Right cardiac atrium (tissue), 5 donors: Measurements from ENCODE around the gene EEF1G. TPM values are rescaled to one million over a fixed set of nuclear protein-coding genes. Genes with fewer than 3 reads are reported as not detected.
A peak's percentile ranks its signal among the peaks of the same experiment; 100 is the strongest.
"Not testable (repeated sequence)": the region's sequence is repeated elsewhere in the genome, so short reads cannot be mapped to it uniquely, and the experiment has no call there.

ENCODE experiments used
- ATAC-seq, 2 donors: fragments of 200-7000 bp; cut with Tn5 transposase; one replicate each; pipeline versions ENCODE4 v1.8.0 to v1.9.1; 2020; ENCODE audit warnings: moderate library complexity in 2 of 2, mild to moderate bottlenecking in 1 of 2
- DNase-seq, 3 donors: peaks; one replicate each; pipeline ENCODE4 v3.0.0-alpha.2; 2020
- H3K27ac ChIP-seq: one replicate; pipeline ENCODE4 v1.5.1; 2013; ENCODE audit warnings: mild to moderate bottlenecking, low read length, control low read depth, moderate library complexity
- H3K27me3 ChIP-seq: one replicate; pipeline ENCODE4 v1.6.1; 2013; ENCODE audit not compliant: control insufficient read depth, insufficient read depth
- H3K4me1 ChIP-seq: one replicate; pipeline ENCODE4 v1.6.1; 2013; ENCODE audit warnings: low read length; ENCODE audit not compliant: control insufficient read depth, insufficient read depth
- H3K4me3 ChIP-seq: one replicate; pipeline ENCODE4 v1.5.1; 2013; ENCODE audit warnings: low read length, control low read depth
- H3K9me3 ChIP-seq: one replicate; pipeline ENCODE4 v1.6.1; 2013; ENCODE audit warnings: low read length; ENCODE audit not compliant: control insufficient read depth
- WGBS: extraction: QIAGEN DNeasy Blood & Tissue Kit; methylation state at CpG from one replicate; pipeline ENCODE4 v1.1.7; 2013; 5-methylcytosine and 5-hydroxymethylcytosine counted together
- intact Hi-C, 4 donors: fragments of 100-400 bp; cut with DNase I; formaldehyde crosslinking; loops; one replicate each; pipeline versions ENCODE4 v1.11.0 to v1.14.0; 2022 to 2023
- polyA plus RNA-seq: library from polyadenylated mRNA; stranded (reverse); fragments of 200-250 nt; gene quantifications from one replicate; pipeline ENCODE4 v1.2.3, GENCODE V29; 2013
- total RNA-seq, 4 donors: library from RNA; stranded (reverse); fragmentation: NEBNext Ultra II Directional; extraction: Animal tissue kit (Norgen Biotek cat#: 25700); gene quantifications; one replicate each; pipeline ENCODE4 v1.2.1, GENCODE V29; 2021
- donor health status: healthy with polysubstance abuse.
- donor health status: DM: no; HTN: yes; CAD: no.
- donor health status: DM: no; HTN: no; CAD: no.
- donor health status: DM: no; HTN: yes; CAD: no; lungs with severe emphysema.
- donor health status: DM: yes; HTN: yes; CAD: no.

The EEF1G gene
- total and polyA plus RNA-seq, 5 donors: 770 to 1,060 (median 889) TPM

DNA sequence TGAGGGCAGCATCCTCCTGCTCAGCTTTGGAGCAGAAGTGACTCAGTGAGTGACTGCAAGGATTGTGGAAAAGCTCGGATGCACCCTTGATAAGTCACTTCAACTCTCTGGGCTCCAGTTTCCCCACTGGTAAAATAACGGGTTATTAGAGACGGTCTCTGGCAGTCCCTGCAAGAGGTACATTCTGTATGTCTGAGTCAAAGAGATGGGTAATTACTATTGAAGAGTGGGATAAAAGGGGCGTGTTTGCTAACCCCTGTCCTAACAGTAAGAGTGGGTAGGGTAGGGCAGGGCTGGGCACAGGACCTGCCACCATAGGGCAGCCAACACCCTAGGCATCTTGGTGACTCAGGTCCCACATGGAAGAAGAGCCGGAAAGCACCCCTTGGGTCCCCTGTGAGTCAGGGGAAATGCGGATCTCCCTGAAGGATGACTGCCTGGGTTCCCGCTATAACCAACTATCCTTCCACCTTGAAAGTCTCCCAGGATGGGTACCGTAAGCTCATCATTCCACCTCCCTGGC is 19.8 kb downstream of the EEF1G start:
- H3K27me3 ChIP-seq: no peaks in the 10 kb centered on the region
- no peak overlapping the region for H3K4me3 ChIP-seq
- ATAC-seq (no peak), DNase-seq (peak in 1 of 3 donors; percentile 20)
- H3K9me3 ChIP-seq: no peaks in the 10 kb centered on the region
- intact Hi-C loops: loop anchor here in 1 of 4 donors (10.0 kb wide), 1 partner anchor 129 kb away; no protein-coding TSS in a partner anchor
- 76% methylated on average over 8 of the region's 8 CpGs for WGBS
- peaks cover 43% of the 10 kb centered on the region for H3K4me1 ChIP-seq
- peak overlapping the region; percentile 100 for H3K27ac ChIP-seq

DNA sequence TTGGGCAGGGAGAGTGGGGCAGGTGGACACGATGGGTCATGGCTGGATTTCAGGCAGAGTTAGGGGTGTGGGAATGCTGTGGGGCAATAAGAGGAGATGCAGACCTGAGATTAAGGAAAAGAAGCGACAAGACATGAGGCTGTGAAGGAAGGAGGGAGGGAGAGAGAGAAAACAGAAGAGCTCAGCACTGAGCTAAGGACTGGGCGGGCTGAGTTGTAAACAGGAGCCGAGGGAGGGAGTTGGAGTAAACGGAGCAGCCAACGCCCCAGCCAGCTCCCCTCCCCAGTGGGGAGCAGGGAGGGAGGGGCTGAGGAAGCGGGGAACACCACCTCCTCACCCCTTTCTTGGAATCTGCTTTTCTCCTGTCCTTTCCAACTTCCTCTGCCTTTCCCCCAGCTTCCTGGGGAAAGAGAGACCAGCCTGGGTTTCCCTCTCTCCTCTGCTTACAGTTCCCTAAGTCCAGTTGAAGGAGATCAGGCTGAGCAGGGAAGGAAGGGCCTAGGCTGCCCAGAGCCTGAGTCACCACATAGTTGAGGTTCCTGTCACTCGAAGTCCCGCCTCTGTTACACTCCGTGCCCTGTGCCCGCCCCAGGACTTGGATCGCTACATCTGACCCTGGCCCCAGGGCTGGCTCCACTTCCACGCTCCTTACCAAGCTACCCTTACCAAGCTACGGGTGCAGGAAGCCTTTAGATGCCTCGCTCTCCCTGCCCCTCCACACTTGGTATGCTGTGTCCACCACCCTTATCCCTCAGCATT is 20.4 kb downstream of the EEF1G start:
- intact Hi-C loops: loop anchor here in 1 of 4 donors (10.0 kb wide), 1 partner anchor 128 kb away; no protein-coding TSS in a partner anchor
- H3K27me3 ChIP-seq: no peaks in the 10 kb centered on the region
- H3K4me1 ChIP-seq: peaks cover 46% of the 10 kb centered on the region
- H3K9me3 ChIP-seq: no peaks in the 10 kb centered on the region
- DNase-seq (peak; percentile 87 to 93 (median 91)), ATAC-seq (peak; percentile 88 to 89)
- no peak overlapping the region for H3K4me3 ChIP-seq
- 8% methylated on average over 15 of the region's 15 CpGs for WGBS
- peak overlapping the region; percentile 100 for H3K27ac ChIP-seq

DNA sequence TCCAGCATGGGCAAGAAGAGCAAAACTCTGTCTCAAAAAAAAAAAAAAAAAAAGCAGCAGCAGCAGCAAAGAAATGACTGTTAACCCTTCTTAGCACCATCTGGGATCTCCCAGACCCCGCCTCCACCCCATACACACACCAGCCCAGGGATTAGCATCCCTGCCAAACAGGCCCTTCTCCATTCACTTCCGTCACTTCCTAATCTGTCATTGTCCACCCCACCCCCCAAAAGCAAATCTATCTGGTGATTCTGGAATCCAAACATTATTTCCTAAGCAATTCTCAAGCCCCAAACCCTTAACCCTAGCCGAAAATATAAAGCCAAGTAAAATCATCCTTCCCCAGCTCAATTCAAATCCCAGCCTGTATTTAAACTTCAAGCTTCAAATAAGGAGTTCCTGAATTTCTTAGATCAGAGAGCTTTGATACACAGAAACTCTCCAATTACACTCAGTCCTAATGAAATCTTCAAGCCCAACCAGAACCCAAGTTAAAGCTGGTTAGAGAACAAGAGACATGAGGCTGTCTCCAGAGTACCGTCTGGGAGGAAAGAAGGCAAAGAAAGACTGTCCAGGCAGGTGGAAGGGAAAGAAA is 21.1 kb downstream of the EEF1G start:
- WGBS: 17% methylated on average over 4 of the region's 4 CpGs
- Histone ChIP-seq H3K4me3 (no peak overlapping the region), H3K27ac (peak overlapping the region; percentile 100), H3K9me3 (no peaks in the 10 kb centered on the region), H3K4me1 (peaks cover 46% of the 10 kb centered on the region), H3K27me3 (no peaks in the 10 kb centered on the region)
- ATAC-seq (no peak), DNase-seq (peak in 2 of 3 donors; percentile 46 to 70)
- intact Hi-C loops: loop anchor here in 1 of 4 donors (10.0 kb wide), 1 partner anchor 128 kb away; no protein-coding TSS in a partner anchor

DNA sequence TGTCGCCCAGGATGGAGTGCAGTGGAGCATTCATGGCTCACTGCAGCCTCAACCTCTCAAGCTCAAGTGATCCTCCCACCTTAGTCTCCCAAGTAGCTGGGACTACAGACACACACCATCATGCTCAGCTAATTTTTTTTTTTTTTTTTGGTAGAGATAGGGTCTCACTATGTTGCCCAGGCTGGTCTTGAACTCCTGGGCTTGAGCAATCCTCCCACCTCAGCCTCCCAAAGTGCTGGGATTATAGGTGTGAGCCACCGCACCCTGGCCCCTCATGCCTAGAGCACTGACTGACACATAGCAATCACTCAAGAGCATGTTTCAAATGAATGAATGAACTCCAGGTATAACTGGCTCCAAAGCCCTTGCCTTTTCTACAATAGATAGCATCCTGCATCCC is 23.2 kb downstream of the EEF1G start:
- intact Hi-C loops: loop anchor here in 1 of 4 donors (10.0 kb wide), 1 partner anchor 126 kb away; no protein-coding TSS in a partner anchor
- H3K27ac ChIP-seq, H3K9me3 ChIP-seq, DNase-seq, ATAC-seq, H3K4me3 ChIP-seq, H3K27me3 ChIP-seq: not testable (repeated sequence)
- peaks cover 31% of the 10 kb centered on the region for H3K4me1 ChIP-seq
- WGBS: 95% methylated on average over 2 of the region's 2 CpGs

DNA sequence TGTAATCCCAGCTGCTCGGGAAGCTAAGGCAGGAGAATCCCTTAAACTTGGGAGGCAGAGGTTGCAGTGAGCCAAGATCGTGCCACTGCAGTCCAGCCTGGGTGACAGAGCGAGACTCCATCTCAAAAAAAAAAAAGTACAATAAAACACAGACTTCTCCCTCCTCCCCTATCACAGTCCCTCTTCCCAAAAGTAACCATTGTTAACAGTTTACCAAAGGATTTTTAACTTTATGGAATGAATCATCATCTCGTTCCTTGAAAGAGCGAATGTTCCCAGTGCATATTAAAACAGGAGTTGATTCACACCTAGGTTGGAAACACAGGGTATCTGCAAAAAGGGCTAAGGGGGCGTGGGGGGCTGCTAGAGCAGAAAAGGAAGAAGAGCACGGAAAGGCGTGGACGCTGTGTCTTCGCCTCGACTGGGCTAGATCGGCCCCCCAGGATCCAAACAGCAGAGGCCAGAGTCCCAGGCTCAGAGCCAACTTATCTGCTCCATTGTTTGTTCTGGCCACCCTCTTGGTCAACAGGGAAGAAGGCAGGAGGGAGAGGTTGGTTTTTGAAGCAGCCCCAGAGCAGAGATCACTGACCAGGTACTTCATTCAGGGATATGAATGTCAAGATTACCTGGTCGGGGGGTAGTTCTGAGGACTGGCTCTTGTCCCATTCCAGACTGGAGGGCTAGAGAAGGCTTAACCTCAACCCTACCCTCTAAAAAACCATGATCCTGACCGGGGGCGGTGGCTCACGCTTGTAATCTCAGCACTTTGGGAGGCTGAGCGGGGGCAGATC is 25.0 kb downstream of the EEF1G start:
- WGBS: 38% methylated on average over 17 of the region's 17 CpGs
- H3K9me3 ChIP-seq: no peaks in the 10 kb centered on the region
- ATAC-seq (no peak), DNase-seq (peak; percentile 65 to 85 (median 79))
- peaks cover 17% of the 10 kb centered on the region for H3K4me1 ChIP-seq
- H3K27me3 ChIP-seq: no peaks in the 10 kb centered on the region
- H3K4me3 ChIP-seq: no peak overlapping the region
- intact Hi-C loops: loop anchor here in 3 of 4 donors (10.0 kb wide), 2 partner anchors 144 to 154 kb away; no protein-coding TSS in a partner anchor
- H3K27ac ChIP-seq: peak overlapping the region; percentile 58

DNA sequence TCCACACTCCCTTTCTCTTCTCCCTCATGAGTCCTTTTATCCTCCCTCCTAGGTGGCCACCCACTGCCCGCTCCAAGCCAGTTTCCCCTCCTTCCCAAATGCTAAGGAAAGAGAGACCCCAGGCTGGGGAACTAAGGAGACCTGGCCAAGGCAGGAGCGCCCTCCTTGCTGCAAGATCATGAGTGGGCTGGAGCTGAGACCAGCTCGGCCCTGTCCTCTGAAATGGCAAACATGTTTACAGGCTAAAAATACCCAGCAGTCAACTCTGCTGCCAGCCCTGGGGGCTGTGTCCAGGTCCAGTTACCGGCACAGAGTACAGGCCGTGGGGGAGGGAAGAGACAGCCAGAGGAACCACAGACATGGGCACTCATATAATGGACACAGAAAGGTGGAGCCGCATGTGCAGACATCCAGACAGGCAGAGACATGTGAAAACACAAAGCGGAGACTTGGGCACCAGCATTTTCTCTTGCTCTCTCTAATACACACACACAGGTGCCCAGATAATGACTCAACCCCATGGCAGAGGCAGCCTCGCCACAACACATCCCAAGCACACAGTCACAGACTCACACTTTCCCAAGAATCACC is 25.9 kb downstream of the EEF1G start:
- peak overlapping the region; percentile 95 for H3K27ac ChIP-seq
- peaks cover 10% of the 10 kb centered on the region for H3K4me1 ChIP-seq
- H3K27me3 ChIP-seq: no peaks in the 10 kb centered on the region
- no peaks in the 10 kb centered on the region for H3K9me3 ChIP-seq
- 36% methylated on average over 8 of the region's 8 CpGs for WGBS
- intact Hi-C loops: loop anchor here in 3 of 4 donors (10.0 kb wide), 2 partner anchors 143 to 153 kb away; no protein-coding TSS in a partner anchor
- peak overlapping the region; percentile 96 for H3K4me3 ChIP-seq
- ATAC-seq (peak in 1 of 2 donors; percentile 0), DNase-seq (peak; percentile 36 to 83 (median 79))

DNA sequence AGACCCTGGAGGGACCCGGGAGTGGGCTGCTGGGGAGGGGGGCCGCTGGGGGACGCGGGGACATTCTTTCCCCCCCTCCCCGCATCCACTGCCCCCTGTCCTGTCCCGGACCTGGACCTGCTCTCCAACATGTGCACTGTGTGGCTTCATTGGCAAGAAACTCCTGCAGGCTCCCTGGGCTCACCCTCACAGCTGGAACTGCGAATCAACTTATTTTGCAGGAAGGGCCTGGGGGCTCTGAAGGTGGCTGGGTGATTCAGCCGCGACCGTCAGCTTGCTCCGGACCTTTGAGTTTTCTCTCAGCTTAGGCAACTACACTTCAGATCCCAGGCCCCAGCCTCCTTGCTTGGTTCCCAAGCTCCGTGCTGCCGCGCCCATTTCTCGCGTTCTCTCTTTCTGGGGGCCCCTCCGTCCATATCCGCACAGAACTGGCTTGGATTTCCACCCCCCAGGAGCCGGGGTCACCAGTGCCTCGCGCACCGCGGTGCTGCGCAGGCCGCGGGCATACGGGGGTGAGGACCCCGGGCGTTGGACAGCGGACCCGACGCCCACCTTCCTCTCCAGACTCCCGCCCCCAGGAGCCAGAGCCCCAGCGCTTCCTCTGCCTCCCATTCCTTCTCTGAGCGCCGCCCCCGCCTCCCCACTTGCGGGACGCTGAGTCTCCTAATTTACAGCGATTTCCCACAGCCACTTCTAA is 26.6 kb downstream of the EEF1G start:
- intact Hi-C loops: loop anchor here in 3 of 4 donors (10.0 kb wide), 2 partner anchors 142 to 152 kb away; no protein-coding TSS in a partner anchor
- Histone ChIP-seq H3K9me3 (no peaks in the 10 kb centered on the region), H3K4me1 (peaks cover 12% of the 10 kb centered on the region), H3K27ac (peak overlapping the region; percentile 95), H3K27me3 (no peaks in the 10 kb centered on the region), H3K4me3 (peak overlapping the region; percentile 96)
- peak; percentile 28 to 81 (median 76) for DNase-seq
- WGBS: 3% methylated on average over 40 of the region's 40 CpGs
- ATAC-seq: no peak

DNA sequence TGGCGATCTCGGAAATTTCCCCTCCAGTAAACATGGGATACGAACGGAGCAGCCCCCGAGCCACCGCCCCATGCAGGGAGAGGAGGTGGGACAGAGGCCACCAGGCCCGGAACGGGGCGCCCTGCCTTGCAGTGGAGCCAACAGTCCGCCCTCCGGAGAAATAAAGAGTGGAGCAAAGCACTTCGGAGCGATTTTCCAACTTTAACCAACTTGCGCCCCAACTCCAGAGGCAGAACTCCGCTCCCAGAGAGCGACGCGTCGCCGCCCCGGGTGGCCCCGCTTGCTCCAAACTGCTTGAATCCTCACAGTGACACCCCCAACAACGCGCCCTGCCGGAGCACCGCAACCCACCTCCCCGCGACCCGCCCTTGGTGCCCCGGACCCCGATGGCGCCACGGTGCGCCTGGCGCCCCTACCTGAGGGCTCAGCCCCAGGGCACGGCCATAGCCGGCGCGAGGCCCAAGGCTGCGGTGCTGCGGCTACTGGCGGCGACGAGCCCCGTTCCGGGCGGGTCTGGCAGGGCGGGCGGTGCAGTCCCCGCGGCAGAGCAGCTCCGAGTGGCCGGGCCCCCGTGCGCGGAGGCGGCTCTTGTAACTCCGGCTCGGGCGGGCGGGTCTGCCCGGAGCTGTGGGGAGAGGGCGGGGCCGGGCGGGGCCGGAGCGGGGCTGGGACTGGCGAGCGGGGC is 27.3 kb downstream of the EEF1G start, which contains the start of gene AHNAK:
AHNAK (minus strand) TSS at position 563 of the 685 bp plus-strand sequence. CDS start 10,708 bp downstream, outside the sequence.
- intact Hi-C loops: loop anchor here in 3 of 4 donors (10.0 kb wide), 2 partner anchors 142 to 152 kb away; no protein-coding TSS in a partner anchor
- WGBS: under 1% methylated on average over 69 of the region's 69 CpGs
- H3K9me3 ChIP-seq: no peaks in the 10 kb centered on the region
- peaks cover 9% of the 10 kb centered on the region for H3K4me1 ChIP-seq
- peak within 1 kb of the TSS; percentile 96 for H3K4me3 ChIP-seq
- peak; percentile 68 to 77 for ATAC-seq
- H3K27ac ChIP-seq: peak within 1 kb of the TSS; percentile 100
- no peaks in the 10 kb centered on the region for H3K27me3 ChIP-seq
- DNase-seq: peak; percentile 86 to 96 (median 96)
